OCI-LY7 (cell line): ENCODE data around the gene RFESD.

Experiments used
- EZH2phosphoT487 ChIP-seq: fragments of 200-600 bp; sonication (generic); IDR thresholded peaks from 2 replicates; pipeline ENCODE4 v1.6.1; 2018; ENCODE audit warnings: low read depth, borderline replicate concordance, mild to moderate bottlenecking, mixed run types, antibody characterized with exemption, low read length, moderate library complexity, mixed read lengths
- TF ChIP-seq, protein P1 (sequence below): fragments of 200-600 bp; sonication (generic); conservative IDR thresholded peaks from 2 replicates; pipeline ENCODE4 v1.5.1; 2014; ENCODE audit warnings: mild to moderate bottlenecking, antibody characterized with exemption, low read length, moderate library complexity, mixed read lengths

DNA sequence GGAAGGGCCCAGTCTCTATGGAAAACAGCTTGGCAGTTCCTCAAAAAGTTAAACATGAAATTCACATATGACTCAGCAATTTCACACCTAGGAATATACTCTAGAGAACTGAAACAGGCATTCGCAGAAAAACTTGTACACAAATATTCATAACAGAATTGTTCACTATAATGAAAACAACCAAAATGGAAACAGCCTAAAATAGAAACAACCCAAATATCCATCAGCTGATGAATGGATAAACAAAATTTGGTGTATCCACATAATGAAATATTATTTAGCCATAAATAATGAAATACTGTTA, 31.5 kb upstream of the RFESD start:
- TF ChIP-seq, protein P1, sequence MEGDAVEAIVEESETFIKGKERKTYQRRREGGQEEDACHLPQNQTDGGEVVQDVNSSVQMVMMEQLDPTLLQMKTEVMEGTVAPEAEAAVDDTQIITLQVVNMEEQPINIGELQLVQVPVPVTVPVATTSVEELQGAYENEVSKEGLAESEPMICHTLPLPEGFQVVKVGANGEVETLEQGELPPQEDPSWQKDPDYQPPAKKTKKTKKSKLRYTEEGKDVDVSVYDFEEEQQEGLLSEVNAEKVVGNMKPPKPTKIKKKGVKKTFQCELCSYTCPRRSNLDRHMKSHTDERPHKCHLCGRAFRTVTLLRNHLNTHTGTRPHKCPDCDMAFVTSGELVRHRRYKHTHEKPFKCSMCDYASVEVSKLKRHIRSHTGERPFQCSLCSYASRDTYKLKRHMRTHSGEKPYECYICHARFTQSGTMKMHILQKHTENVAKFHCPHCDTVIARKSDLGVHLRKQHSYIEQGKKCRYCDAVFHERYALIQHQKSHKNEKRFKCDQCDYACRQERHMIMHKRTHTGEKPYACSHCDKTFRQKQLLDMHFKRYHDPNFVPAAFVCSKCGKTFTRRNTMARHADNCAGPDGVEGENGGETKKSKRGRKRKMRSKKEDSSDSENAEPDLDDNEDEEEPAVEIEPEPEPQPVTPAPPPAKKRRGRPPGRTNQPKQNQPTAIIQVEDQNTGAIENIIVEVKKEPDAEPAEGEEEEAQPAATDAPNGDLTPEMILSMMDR, result no peak
- TF ChIP-seq EZH2phosphoT487, result no peak
